IPS-18a (cell line): ENCODE results near the gene ADAMTSL5.
A peak's percentile ranks its signal among the peaks of the same experiment; 100 is the strongest.

Experiments
- H3K27ac ChIP-seq: one replicate; pipeline ENCODE4 v1.5.1; 2013; ENCODE audit warnings: low read length
- H3K27me3 ChIP-seq: one replicate; pipeline ENCODE4 v1.6.1; 2013; ENCODE audit warnings: mild to moderate bottlenecking, low read length; ENCODE audit not compliant: control insufficient read depth, insufficient read depth
- H3K36me3 ChIP-seq: one replicate; pipeline ENCODE4 v1.6.1; 2013; ENCODE audit warnings: low read depth, low read length; ENCODE audit not compliant: control insufficient read depth
- H3K4me1 ChIP-seq: one replicate; pipeline ENCODE4 v1.6.1; 2013; ENCODE audit warnings: low read depth, low read length; ENCODE audit not compliant: control insufficient read depth
- H3K4me3 ChIP-seq: one replicate; pipeline ENCODE4 v1.5.1; 2013; ENCODE audit warnings: low read length
- H3K9ac ChIP-seq: one replicate; pipeline ENCODE4 v1.6.1; 2013; ENCODE audit warnings: mild to moderate bottlenecking, low read length, moderate library complexity
- H3K9me3 ChIP-seq: one replicate; pipeline ENCODE4 v1.6.1; 2013; ENCODE audit warnings: low read depth, low read length; ENCODE audit not compliant: control insufficient read depth

The ADAMTSL5 gene

GRCh38 chr19:1509602-1510441, 3.0 kb downstream of the ADAMTSL5 start:
- Histone ChIP-seq H3K36me3 (no peaks in the 10 kb centered on the region), H3K27me3 (peaks cover 59% of the 10 kb centered on the region), H3K4me1 (no peaks in the 10 kb centered on the region), H3K4me3 (no peak overlapping the region), H3K9me3 (no peaks in the 10 kb centered on the region), H3K9ac (no peak overlapping the region), H3K27ac (no peak overlapping the region)

GRCh38 chr19:1508507-1508856, 4.3 kb downstream of the ADAMTSL5 start:
- Histone ChIP-seq H3K9ac (no peak overlapping the region), H3K27ac (no peak overlapping the region), H3K4me1 (no peaks in the 10 kb centered on the region)

GRCh38 chr19:1507763-1508506, 4.9 kb downstream of the ADAMTSL5 start:
- Histone ChIP-seq H3K36me3 (no peaks in the 10 kb centered on the region), H3K4me1 (no peaks in the 10 kb centered on the region), H3K4me3 (peak overlapping the region; percentile 70), H3K9ac (no peak overlapping the region), H3K27ac (no peak overlapping the region), H3K9me3 (no peaks in the 10 kb centered on the region), H3K27me3 (peaks cover 61% of the 10 kb centered on the region)

More at GRCh38 chr19:1508507-1508856, 4.3 kb downstream of the ADAMTSL5 start:
- no peaks in the 10 kb centered on the region for H3K36me3 ChIP-seq
- peaks cover 59% of the 10 kb centered on the region for H3K27me3 ChIP-seq
- peak overlapping the region; percentile 46 for H3K4me3 ChIP-seq
- no peaks in the 10 kb centered on the region for H3K9me3 ChIP-seq

- peaks cover 59% of the 10 kb centered on the region for H3K27me3 ChIP-seq
- no peaks in the 10 kb centered on the region for H3K4me1 ChIP-seq
These were observed 5.6 kb downstream of the ADAMTSL5 start for GRCh38 chr19:1507192-1507660.

GRCh38 chr19:1505991-1506881, 6.6 kb downstream of the ADAMTSL5 start:
- Histone ChIP-seq H3K4me1 (no peaks in the 10 kb centered on the region), H3K36me3 (no peaks in the 10 kb centered on the region), H3K4me3 (no peak overlapping the region), H3K9me3 (no peaks in the 10 kb centered on the region), H3K27ac (no peak overlapping the region), H3K27me3 (peaks cover 49% of the 10 kb centered on the region), H3K9ac (no peak overlapping the region)

More at GRCh38 chr19:1507192-1507660, 5.6 kb downstream of the ADAMTSL5 start:
- H3K9me3 ChIP-seq = no peaks in the 10 kb centered on the region
- no peak overlapping the region for H3K9ac ChIP-seq
- no peak overlapping the region for H3K27ac ChIP-seq
- peak overlapping the region; percentile 70 for H3K4me3 ChIP-seq
- no peaks in the 10 kb centered on the region for H3K36me3 ChIP-seq

- Histone ChIP-seq H3K27me3 (peaks cover 37% of the 10 kb centered on the region), H3K4me1 (no peaks in the 10 kb centered on the region), H3K27ac (no peak overlapping the region), H3K9ac (no peak overlapping the region), H3K4me3 (no peak overlapping the region), H3K9me3 (no peaks in the 10 kb centered on the region), H3K36me3 (no peaks in the 10 kb centered on the region)
These were observed 7.8 kb downstream of the ADAMTSL5 start for GRCh38 chr19:1505012-1505411.

GRCh38 chr19:1503925-1504773, 8.7 kb downstream of the ADAMTSL5 start:
- H3K27me3 ChIP-seq = peaks cover 29% of the 10 kb centered on the region
- no peaks in the 10 kb centered on the region for H3K36me3 ChIP-seq
- no peak overlapping the region for H3K9ac ChIP-seq
- H3K27ac ChIP-seq = no peak overlapping the region
- H3K4me3 ChIP-seq = no peak overlapping the region
- no peaks in the 10 kb centered on the region for H3K4me1 ChIP-seq
- no peaks in the 10 kb centered on the region for H3K9me3 ChIP-seq

- no peaks in the 10 kb centered on the region for H3K36me3 ChIP-seq
- H3K4me1 ChIP-seq = no peaks in the 10 kb centered on the region
- H3K9me3 ChIP-seq = no peaks in the 10 kb centered on the region
- H3K9ac ChIP-seq = no peak overlapping the region
- H3K4me3 ChIP-seq = no peak overlapping the region
- peaks cover 28% of the 10 kb centered on the region for H3K27me3 ChIP-seq
- H3K27ac ChIP-seq = no peak overlapping the region
These were observed 9.5 kb downstream of the ADAMTSL5 start for GRCh38 chr19:1503089-1503924.

GRCh38 chr19:1502433-1503088, 10.3 kb downstream of the ADAMTSL5 start:
- Histone ChIP-seq H3K27ac (no peak overlapping the region), H3K36me3 (no peaks in the 10 kb centered on the region), H3K9me3 (no peaks in the 10 kb centered on the region), H3K9ac (no peak overlapping the region), H3K4me1 (no peaks in the 10 kb centered on the region), H3K27me3 (peaks cover 28% of the 10 kb centered on the region), H3K4me3 (no peak overlapping the region)

GRCh38 chr19:1501200-1501595, 11.6 kb downstream of the ADAMTSL5 start:
- Histone ChIP-seq H3K9me3 (no peaks in the 10 kb centered on the region), H3K27me3 (peaks cover 28% of the 10 kb centered on the region), H3K4me1 (no peaks in the 10 kb centered on the region), H3K4me3 (no peak overlapping the region), H3K9ac (no peak overlapping the region), H3K27ac (no peak overlapping the region), H3K36me3 (no peaks in the 10 kb centered on the region)
